ENCODE measurements around the gene ZSCAN1. TPM values are rescaled to one million over a fixed set of nuclear protein-coding genes. Genes with fewer than 3 reads are reported as not detected.

Gene ZSCAN1
- total RNA-seq, 1 donor from 2014 or later = not detected

DNA sequence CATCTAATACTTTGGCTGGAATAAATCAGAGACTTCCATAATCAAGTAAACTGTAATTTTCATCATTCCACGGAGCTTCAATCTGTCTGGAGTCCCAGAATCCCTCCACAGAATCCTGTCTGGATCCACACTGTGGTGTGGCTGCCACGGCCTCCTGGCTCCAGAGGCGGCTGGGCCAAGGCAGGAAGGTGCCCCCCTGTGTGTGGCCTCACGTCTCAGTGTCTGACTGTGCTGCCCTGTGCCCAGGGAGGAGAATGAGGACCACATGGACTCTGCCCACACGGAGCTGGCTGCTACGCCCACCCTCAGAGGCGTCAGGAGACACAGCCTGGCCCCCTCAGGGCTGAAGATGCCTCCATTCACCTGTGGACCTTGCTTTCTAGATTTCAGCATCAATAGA, 13.0 kb downstream of the ZSCAN1 start:
- Mint-ChIP-seq H3K4me3 (no peak overlapping the region), H3K27ac (no peak overlapping the region), H3K9me3 (peaks cover 16% of the 10 kb centered on the region), H3K4me1 (no peaks in the 10 kb centered on the region), H3K27me3 (no peaks in the 10 kb centered on the region), H3K36me3 (ENCODE audit: low read depth) (peaks cover 11% of the 10 kb centered on the region)
- no peak for DNase-seq
- intact Hi-C loops (cut with micrococcal nuclease) = no loop called here

DNA sequence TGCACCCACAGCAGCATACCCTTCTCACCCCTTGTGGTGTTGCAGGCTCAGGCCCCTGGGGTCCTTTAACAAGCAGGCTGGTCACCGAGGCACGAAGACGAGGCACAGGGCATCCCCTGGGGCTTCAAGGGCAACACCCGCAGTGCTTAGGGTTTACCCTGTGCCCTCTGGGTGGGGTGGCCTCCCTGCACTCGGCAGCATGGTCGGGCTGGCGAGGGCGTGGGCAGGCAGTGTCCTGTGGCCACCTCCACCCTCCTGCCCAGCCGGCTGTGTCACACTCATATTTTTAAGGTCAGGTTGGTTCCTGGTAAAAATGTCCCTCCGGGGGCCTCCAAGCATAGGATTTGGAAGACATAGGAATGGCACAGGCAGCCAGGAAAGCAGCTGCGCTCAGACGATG, 13.8 kb downstream of the ZSCAN1 start:
- Mint-ChIP-seq H3K27me3 (no peaks in the 10 kb centered on the region), H3K27ac (no peak overlapping the region), H3K36me3 (ENCODE audit: low read depth) (peaks cover 11% of the 10 kb centered on the region), H3K9me3 (peaks cover 15% of the 10 kb centered on the region), H3K4me1 (no peaks in the 10 kb centered on the region), H3K4me3 (no peak overlapping the region)
- intact Hi-C loops (cut with micrococcal nuclease) = no loop called here
- DNase-seq = no peak

DNA sequence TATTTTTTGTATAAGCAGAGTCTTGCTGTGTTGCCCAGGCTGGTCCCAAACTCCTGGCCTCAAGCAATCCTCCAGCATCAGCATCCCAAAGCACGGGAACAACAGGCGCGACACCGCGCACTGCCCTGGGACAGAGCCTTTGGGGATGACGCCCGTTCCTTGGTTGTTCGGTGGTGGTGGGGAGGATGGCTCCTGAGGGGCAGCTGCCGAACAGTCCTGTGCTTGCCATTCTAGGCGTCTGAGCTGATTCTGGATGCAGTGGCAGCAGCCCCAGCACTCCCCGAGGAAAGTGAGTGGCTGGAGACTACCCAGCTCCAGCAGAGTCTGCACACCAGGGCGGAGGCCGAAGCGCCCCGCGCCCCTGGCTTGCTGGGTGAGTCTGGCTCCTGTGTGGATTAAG, 18.4 kb downstream of the ZSCAN1 start:
- Mint-ChIP-seq H3K27ac (no peak overlapping the region), H3K9me3 (peaks cover 19% of the 10 kb centered on the region), H3K36me3 (ENCODE audit: low read depth) (peaks cover 9% of the 10 kb centered on the region), H3K4me3 (no peak overlapping the region), H3K27me3 (no peaks in the 10 kb centered on the region), H3K4me1 (no peaks in the 10 kb centered on the region)
- intact Hi-C loops (cut with micrococcal nuclease) = no loop called here
- DNase-seq = no peak

DNA sequence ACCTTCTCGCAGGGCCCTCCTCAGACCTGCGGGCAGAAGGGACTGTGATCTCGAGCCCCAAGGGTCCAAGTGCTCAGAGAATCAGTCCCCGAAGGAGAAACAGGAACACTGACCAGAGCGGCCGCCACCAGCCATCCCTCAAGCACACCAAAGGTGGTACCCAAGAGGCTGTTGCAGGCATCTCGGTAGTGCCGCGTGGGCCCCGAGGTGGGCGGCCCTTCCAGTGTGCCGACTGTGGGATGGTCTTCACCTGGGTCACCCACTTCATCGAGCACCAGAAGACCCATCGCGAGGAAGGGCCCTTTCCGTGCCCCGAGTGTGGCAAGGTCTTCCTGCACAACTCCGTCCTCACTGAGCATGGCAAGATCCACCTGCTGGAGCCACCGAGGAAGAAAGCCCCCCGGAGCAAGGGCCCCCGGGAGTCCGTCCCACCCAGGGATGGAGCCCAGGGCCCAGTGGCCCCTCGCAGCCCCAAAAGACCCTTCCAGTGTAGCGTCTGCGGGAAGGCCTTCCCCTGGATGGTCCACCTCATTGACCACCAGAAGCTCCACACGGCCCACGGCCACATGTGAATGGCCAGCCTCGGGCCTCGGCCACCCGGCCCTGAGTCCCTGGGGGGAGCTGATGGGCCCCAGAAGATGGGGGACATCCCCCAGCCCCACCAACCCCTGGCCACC, 19.8 kb downstream of the ZSCAN1 start:
- Mint-ChIP-seq H3K27ac (no peak overlapping the region), H3K9me3 (peaks cover 21% of the 10 kb centered on the region), H3K4me1 (no peaks in the 10 kb centered on the region), H3K27me3 (no peaks in the 10 kb centered on the region), H3K4me3 (no peak overlapping the region), H3K36me3 (ENCODE audit: low read depth) (peaks cover 9% of the 10 kb centered on the region)
- intact Hi-C loops (cut with micrococcal nuclease) = no loop called here
- no peak for DNase-seq

DNA sequence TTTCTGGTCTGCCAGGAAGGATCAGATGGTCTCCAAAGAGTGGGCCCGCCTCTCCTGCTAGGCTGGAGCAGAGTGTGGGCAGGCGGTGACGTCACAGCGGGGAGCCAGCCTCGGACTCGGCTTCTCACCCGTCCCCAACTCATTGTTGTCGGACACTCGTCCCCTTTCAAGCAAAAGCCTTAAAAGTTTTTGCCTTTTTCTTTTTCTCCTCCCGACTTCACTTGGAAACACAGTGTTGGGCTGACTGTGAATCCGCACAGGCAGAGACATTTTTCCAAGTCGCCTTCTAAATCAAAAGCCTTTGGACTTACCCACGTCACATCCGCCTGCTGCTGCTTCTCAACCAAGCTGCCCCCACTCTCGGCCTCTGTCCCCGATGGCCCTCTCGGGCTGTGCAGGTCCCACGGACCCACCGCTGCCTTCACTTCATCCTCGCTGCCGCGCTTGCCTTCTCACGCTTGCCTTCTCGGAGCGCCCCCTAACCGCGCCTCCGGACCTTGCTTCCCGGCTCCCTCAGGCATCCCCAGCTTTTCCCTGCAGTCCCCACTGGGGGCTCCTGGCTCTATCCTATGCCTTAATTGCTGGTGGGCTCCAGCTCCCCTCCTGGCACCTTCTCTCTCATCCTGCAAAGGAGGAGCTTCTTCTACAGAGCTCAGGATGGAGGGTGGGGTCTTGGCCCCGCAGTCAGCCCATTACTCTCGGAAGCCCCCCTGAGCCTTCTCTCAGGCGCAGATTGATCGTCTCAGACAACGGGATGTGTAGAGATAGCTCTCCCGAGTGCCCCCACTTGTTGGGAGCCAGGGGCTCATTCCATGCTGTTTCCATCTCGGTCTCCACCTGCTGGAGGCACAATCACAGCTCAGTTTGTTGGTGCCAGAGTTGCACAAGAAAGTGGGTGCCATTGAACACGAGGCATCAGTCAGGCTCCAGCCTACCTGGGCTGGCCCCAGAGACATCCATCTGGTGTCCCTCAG, 21.4 kb downstream of the ZSCAN1 start:
- Mint-ChIP-seq H3K4me3 (no peak overlapping the region), H3K27me3 (no peaks in the 10 kb centered on the region), H3K4me1 (no peaks in the 10 kb centered on the region), H3K9me3 (peaks cover 23% of the 10 kb centered on the region), H3K36me3 (ENCODE audit: low read depth) (peaks cover 9% of the 10 kb centered on the region), H3K27ac (no peak overlapping the region)
- DNase-seq = no peak
- intact Hi-C loops (cut with micrococcal nuclease) = no loop called here

DNA sequence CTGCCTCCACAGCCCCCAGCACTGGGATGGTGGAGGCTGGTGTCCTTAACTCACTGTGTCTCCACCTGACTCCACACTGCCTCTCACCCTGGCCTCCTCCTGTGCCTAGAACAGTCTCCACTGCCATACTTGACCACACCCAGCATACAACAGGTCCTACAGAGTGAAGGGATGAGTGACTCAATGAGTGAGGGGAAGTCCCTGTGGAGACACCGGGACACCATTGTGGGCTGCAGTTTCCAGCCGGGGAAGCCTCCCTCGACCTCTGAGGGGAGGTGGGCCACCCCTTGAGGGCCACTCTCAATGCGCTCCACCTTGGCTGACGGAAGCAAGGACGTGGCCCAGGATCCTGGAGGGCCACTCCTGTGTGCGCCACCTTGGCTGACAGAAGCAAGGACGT, 22.4 kb downstream of the ZSCAN1 start:
- H3K36me3 Mint-ChIP-seq (ENCODE audit: low read depth) = peaks cover 5% of the 10 kb centered on the region
- no peak overlapping the region for H3K4me3 Mint-ChIP-seq

DNA sequence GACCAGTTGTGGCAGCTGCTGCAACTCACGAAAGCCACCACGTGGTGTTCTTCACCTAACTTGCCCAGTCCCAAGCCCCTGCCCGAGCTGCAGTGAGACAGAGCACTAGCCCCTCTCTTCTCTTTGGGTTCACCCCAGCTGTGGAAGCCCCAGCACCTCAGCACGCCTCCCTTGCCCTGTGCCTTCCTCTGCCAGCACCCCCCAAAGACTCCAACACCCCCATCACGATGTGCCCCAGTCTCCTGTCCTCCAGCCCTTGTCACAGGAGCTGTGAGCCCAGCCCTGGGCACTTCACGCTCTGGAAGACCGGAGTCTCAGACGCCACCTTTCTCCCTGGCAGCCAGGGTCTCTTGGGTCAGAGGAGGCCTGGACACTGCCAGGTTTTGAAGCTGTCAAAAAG, 23.0 kb downstream of the ZSCAN1 start:
- Mint-ChIP-seq H3K9me3 (peaks cover 20% of the 10 kb centered on the region), H3K4me1 (no peaks in the 10 kb centered on the region), H3K4me3 (no peak overlapping the region), H3K27me3 (no peaks in the 10 kb centered on the region), H3K27ac (no peak overlapping the region), H3K36me3 (ENCODE audit: low read depth) (peaks cover 2% of the 10 kb centered on the region)
- no peak for DNase-seq
- intact Hi-C loops (cut with micrococcal nuclease) = no loop called here

More for the DNA sequence above, 22.4 kb downstream of the ZSCAN1 start:
- Mint-ChIP-seq H3K9me3 (peaks cover 24% of the 10 kb centered on the region), H3K27ac (no peak overlapping the region), H3K4me1 (no peaks in the 10 kb centered on the region), H3K27me3 (no peaks in the 10 kb centered on the region)
- DNase-seq = no peak
- intact Hi-C loops (cut with micrococcal nuclease) = no loop called here

DNA sequence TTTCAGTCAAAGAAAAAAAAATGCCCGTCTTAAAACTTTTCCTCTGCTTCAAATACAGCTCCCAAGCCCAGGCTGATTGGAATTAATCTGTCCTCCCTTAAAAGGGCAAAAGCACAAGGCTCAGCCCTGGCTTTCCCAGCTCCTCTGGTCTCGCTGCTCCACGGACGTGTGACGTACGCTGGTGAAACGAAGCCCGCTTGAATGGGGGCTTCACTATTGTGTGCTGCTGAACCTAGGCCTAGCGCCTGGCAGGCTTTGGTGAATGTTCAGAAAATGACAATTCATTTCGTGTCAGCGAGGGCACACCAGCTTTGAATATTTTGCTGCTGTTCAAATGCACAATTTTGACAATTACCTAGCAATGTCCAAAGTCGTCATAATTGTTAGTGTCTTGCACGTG, 24.6 kb downstream of the ZSCAN1 start:
- Mint-ChIP-seq H3K4me1 (no peaks in the 10 kb centered on the region), H3K27me3 (no peaks in the 10 kb centered on the region), H3K36me3 (ENCODE audit: low read depth) (peaks cover 2% of the 10 kb centered on the region), H3K9me3 (peaks cover 19% of the 10 kb centered on the region), H3K27ac (no peak overlapping the region), H3K4me3 (peak overlapping the region; percentile 16)
- intact Hi-C loops (cut with micrococcal nuclease) = no loop called here
- no peak for DNase-seq

DNA sequence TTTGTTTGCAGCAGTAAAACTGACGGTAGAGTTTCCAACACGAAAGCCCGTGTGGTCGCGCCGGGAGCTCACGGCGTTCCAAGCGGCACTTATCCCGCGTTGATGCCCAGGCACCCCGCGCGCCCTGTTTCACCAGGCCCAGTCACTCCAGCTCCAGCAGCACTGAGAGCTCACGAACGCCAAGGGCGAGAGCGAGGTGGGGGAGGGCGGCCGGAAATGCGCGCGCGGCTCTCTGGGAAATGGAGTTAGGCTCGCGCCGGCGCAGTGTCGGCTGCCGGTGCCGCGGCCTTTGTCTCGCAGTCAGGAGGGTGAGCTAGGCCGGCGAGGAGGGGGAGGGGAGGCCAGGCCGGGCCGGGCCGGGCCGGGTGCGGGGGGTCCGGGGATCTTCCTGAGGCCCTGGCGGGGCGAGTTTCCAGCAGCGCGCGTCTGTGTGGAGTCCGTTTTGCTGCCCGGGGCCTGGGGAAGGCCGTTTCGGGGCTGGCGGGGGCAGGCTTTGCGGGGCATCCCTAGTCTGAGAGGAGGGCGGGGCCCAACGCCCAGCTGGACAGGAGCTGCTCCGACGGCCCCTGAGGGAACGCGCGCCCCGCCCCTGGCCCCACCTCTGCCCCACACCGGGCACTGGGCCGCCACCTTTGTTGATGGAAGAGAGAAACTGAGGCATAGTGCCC, 25.3 kb downstream of the ZSCAN1 start, which contains the start of gene ZNF135:
Gene ZNF135 (plus strand): TSS at position 280 of the 668 bp plus-strand sequence. CDS start 721 bp downstream, outside the sequence.
- peak; percentile 63 for DNase-seq
- intact Hi-C loops (cut with micrococcal nuclease) = no loop called here
- Mint-ChIP-seq H3K4me3 (peak within 1 kb of the TSS; percentile 16), H3K27me3 (no peaks in the 10 kb centered on the region), H3K4me1 (no peaks in the 10 kb centered on the region), H3K9me3 (peaks cover 19% of the 10 kb centered on the region), H3K36me3 (ENCODE audit: low read depth) (peaks cover 2% of the 10 kb centered on the region), H3K27ac (peak within 1 kb of the TSS; percentile 41)

DNA sequence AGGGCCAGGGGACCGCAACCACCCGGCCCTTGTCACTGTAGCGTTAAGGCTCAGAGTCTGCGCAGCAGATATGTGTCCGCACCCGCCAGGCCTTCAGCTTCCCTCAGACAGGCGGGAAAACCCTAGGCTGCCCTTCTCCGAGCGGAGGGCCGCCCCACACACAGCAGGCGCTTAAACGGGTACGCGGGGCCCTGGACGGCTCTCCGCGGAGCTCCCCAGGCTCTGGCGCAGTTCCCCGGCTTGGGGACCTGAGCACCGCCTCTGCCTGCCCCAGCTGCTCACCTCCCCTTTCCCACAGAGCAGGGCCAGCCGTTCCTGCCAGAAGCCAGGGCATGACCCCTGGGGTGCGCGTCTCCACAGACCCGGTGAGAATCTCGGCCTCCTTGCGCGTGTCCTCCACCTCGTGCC, 25.9 kb downstream of the ZSCAN1 start:
- Mint-ChIP-seq H3K27ac (no peak overlapping the region), H3K27me3 (no peaks in the 10 kb centered on the region), H3K4me1 (no peaks in the 10 kb centered on the region), H3K36me3 (ENCODE audit: low read depth) (peaks cover 2% of the 10 kb centered on the region), H3K4me3 (no peak overlapping the region), H3K9me3 (peaks cover 19% of the 10 kb centered on the region)
- intact Hi-C loops (cut with micrococcal nuclease) = no loop called here
- no peak for DNase-seq

DNA sequence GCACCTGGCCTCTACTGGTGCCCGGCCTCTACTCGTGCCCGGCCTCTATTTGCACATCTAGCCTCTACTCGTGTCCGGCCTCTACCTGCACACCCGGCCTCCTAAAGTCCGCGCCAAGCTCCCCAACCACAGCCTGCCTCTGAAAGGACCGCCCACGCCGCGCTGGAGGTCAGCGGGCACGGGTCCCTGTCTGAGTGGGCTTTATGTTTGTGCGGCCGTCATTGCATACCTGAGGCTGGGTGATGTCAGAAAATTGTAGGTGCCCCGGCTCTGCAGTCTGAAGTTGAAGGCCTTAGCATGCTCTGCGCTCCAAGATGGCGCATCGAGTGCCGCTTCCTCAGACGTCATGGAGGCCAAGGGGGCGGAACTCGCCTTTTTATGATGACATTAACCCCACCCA, 26.4 kb downstream of the ZSCAN1 start:
- Mint-ChIP-seq H3K27ac (no peak overlapping the region), H3K27me3 (no peaks in the 10 kb centered on the region), H3K36me3 (ENCODE audit: low read depth) (peaks cover 2% of the 10 kb centered on the region), H3K4me3 (no peak overlapping the region), H3K9me3 (peaks cover 18% of the 10 kb centered on the region), H3K4me1 (no peaks in the 10 kb centered on the region)
- intact Hi-C loops (cut with micrococcal nuclease) = no loop called here
- DNase-seq = no peak

DNA sequence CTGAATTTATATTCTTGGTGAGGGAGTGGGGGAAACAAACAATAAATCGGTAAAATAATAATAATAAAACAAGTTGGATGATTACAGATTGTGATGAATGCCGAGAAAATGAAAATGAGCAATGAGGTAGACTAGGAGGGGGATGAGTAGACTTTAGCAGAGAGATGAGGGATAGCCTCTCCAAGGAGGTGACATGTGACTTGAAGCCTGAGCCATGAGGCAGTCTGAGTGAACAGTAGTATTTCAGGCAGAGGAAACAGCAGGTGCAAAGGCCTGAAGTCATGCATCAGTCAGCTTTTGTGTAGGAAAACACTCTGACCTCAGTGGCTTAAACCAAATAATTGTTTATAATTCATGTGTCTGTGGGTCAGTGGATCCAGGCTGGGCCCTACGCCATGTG, 29.9 kb downstream of the ZSCAN1 start:
- H3K4me1 Mint-ChIP-seq = no peaks in the 10 kb centered on the region
- intact Hi-C loops (cut with micrococcal nuclease) = no loop called here
- H3K9me3 Mint-ChIP-seq = peaks cover 21% of the 10 kb centered on the region
- no peak overlapping the region for H3K4me3 Mint-ChIP-seq
- DNase-seq = no peak
- no peaks in the 10 kb centered on the region for H3K27me3 Mint-ChIP-seq
- peaks cover 5% of the 10 kb centered on the region for H3K36me3 Mint-ChIP-seq (ENCODE audit: low read depth)
- no peak overlapping the region for H3K27ac Mint-ChIP-seq

DNA sequence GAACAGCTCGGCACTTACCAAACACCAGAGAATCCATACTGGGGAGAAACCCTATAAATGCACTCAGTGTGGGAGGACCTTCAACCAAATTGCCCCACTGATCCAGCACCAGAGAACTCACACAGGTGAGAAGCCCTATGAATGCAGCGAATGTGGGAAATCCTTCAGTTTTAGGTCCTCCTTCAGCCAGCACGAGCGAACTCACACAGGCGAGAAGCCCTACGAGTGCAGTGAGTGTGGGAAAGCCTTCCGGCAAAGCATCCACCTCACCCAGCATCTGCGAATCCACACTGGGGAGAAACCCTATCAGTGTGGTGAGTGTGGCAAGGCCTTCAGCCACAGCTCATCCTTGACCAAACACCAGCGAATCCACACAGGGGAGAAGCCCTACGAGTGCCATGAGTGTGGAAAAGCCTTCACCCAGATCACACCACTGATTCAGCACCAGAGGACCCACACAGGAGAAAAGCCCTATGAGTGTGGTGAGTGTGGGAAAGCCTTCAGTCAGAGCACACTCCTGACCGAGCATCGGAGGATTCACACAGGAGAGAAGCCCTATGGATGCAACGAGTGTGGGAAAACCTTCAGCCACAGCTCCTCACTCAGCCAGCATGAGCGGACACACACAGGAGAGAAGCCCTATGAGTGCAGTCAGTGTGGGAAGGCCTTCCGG, 33.6 kb downstream of the ZSCAN1 start:
- intact Hi-C loops (cut with micrococcal nuclease) = no loop called here
- no peaks in the 10 kb centered on the region for H3K4me1 Mint-ChIP-seq
- H3K9me3 Mint-ChIP-seq = peaks cover 23% of the 10 kb centered on the region
- H3K4me3 Mint-ChIP-seq = no peak overlapping the region
- H3K27me3 Mint-ChIP-seq = no peaks in the 10 kb centered on the region
- no peak overlapping the region for H3K27ac Mint-ChIP-seq
- DNase-seq = no peak
- peaks cover 3% of the 10 kb centered on the region for H3K36me3 Mint-ChIP-seq (ENCODE audit: low read depth)
